Endothelial cell of umbilical vein (primary cell): ENCODE measurements around the gene NTNG1. TPM values are rescaled to one million over a fixed set of nuclear protein-coding genes. Genes with fewer than 3 reads are reported as not detected.

Experiments used
- BruUV-seq: library from RNA; stranded (reverse); fragments of 400-500 nt; replicated peaks from 2 replicates; lab custom pipeline; 2021; lab: Mats Ljungman, UMichigan
- CTCF ChIA-PET: fragments of 300-600, 350-600 bp; sonication (Branson Sonifier 250); formaldehyde crosslinking; loops from one replicate; lab custom pipeline; 2021; ENCODE audit warnings: antibody characterized with exemption, inconsistent platforms; lab: Charles Lee
- POLR2A ChIA-PET: fragments of 300-600, 350-600 bp; sonication (Branson Sonifier 250); formaldehyde crosslinking; loops from one replicate; lab custom pipeline; 2021; ENCODE audit warnings: antibody characterized with exemption, inconsistent platforms; lab: Charles Lee
- DNase-seq: peaks from one replicate; pipeline ENCODE4 v3.0.0-alpha.2; 2011; ENCODE audit warnings: low read depth, low spot score
- FAIRE-seq: peaks from 2 replicates; lab custom pipeline; 2011; peaks lifted over from hg19 to GRCh38; lab: Jason Lieb, UNC
- H2AFZ ChIP-seq: 2 replicates; pipeline ENCODE4 v1.6.0; 2012; ENCODE audit warnings: low read depth, low read length, control low read depth, inconsistent platforms
- H3K27ac ChIP-seq: 2 replicates; pipeline ENCODE4 v1.5.1; 2011; ENCODE audit warnings: low read depth, mild to moderate bottlenecking, control low read depth, low read length, moderate library complexity; ENCODE audit not compliant: insufficient read depth
- H3K27me3 ChIP-seq, 2 experiments: 2 replicates each; pipeline versions ENCODE4 v1.6.0 to v1.6.1; 2011; ENCODE audit warnings: low read length in 2 of 2, mixed read lengths in 1 of 2; ENCODE audit not compliant: control insufficient read depth in 2 of 2, insufficient read depth in 2 of 2
- H3K36me3 ChIP-seq, 2 experiments: 2 replicates in 1 of 2; 3 replicates in 1 of 2; pipeline ENCODE4 v1.5.1; 2011; ENCODE audit warnings: low read length in 2 of 2, mild to moderate bottlenecking in 1 of 2, moderate library complexity in 1 of 2; ENCODE audit not compliant: control insufficient read depth in 2 of 2, insufficient read depth in 2 of 2; ENCODE audit errors: extremely low read depth in 1 of 2
- H3K4me1 ChIP-seq: 3 replicates; pipeline ENCODE4 v1.5.1; 2011; ENCODE audit warnings: mild to moderate bottlenecking, low read length; ENCODE audit not compliant: control insufficient read depth, insufficient read depth; ENCODE audit errors: extremely low read depth
- H3K4me2 ChIP-seq: 2 replicates; pipeline ENCODE4 v1.6.1; 2011; ENCODE audit warnings: low read length, control low read depth, mixed read lengths; ENCODE audit not compliant: insufficient read depth
- H3K4me3 ChIP-seq, 3 experiments: fragments of 200-600 bp in 1 of 3; sonication (generic), shearing (Covaris generic) in 1 of 3; replicated peaks in 1 of 3; 2 replicates each; pipeline ENCODE4 v1.5.1; 2011 to 2016; ENCODE audit warnings: control low read depth in 3 of 3, low read length in 3 of 3, mild to moderate bottlenecking in 2 of 3, inconsistent platforms in 1 of 3, low read depth in 1 of 3, moderate library complexity in 1 of 3; ENCODE audit not compliant: insufficient read depth in 1 of 3
- H3K79me2 ChIP-seq: 2 replicates; pipeline ENCODE4 v1.6.0; 2012; ENCODE audit warnings: low read length, inconsistent platforms; ENCODE audit not compliant: control insufficient read depth, insufficient read depth
- H3K9ac ChIP-seq: replicated peaks from 2 replicates; pipeline ENCODE3; 2011; ENCODE audit warnings: low read length, control low read depth; ENCODE audit not compliant: insufficient read depth; ENCODE audit errors: extremely low read depth
- H3K9me1 ChIP-seq: replicated peaks from 3 replicates; pipeline ENCODE4 v1.6.0; 2011; ENCODE audit warnings: mild to moderate bottlenecking, low read length; ENCODE audit not compliant: control insufficient read depth, insufficient read depth; ENCODE audit errors: extremely low read depth
- H3K9me3 ChIP-seq: replicated peaks from 2 replicates; pipeline ENCODE4 v1.5.1; 2012; ENCODE audit warnings: low read length, inconsistent platforms; ENCODE audit not compliant: control insufficient read depth, insufficient read depth
- H4K20me1 ChIP-seq: replicated peaks from 2 replicates; pipeline ENCODE3; 2011; ENCODE audit warnings: mild to moderate bottlenecking, low read length; ENCODE audit not compliant: control insufficient read depth, insufficient read depth; ENCODE audit errors: extremely low read depth
- CTCF ChIP-seq, 2 donors: IDR thresholded peaks; 1 replicate in 1 of 2; 2 replicates in 1 of 2; pipeline ENCODE4 v1.5.1; 2011; ENCODE audit warnings: low read length in 2 of 2, mild to moderate bottlenecking in 2 of 2, moderate library complexity in 2 of 2, control low read depth in 1 of 2, inconsistent platforms in 1 of 2, low read depth in 1 of 2; ENCODE audit not compliant: insufficient read depth in 1 of 2; ENCODE audit errors: extremely low read depth in 1 of 2
- GATA2 ChIP-seq: IDR thresholded peaks from 2 replicates; pipeline ENCODE4 v1.7.0; 2011; ENCODE audit warnings: low read depth, mild to moderate bottlenecking, moderate library complexity, mixed read lengths, low read length; ENCODE audit not compliant: insufficient read length, insufficient read depth
- JUN ChIP-seq: IDR thresholded peaks from 2 replicates; pipeline ENCODE4 v1.6.1; 2011; ENCODE audit warnings: borderline replicate concordance, low read depth; ENCODE audit not compliant: insufficient read length, insufficient read depth
- MYC ChIP-seq: IDR thresholded peaks from one replicate; pipeline ENCODE4 v1.6.1; 2011; ENCODE audit warnings: mild to moderate bottlenecking, low read depth, low read length
- dilution Hi-C: fragments of 300-500 bp; cut with MboI; formaldehyde crosslinking; loops from one replicate; pipeline ENCODE4 v1.15.0; 2019; ENCODE audit warnings: low sequenced_read_pairs; ENCODE audit not compliant: extremely low pct_ligation_motif_present
- intact Hi-C: fragments of 100-400 bp; cut with micrococcal nuclease; formaldehyde crosslinking; loops from one replicate; pipeline ENCODE4 v1.10.0; 2022
- polyA plus RNA-seq, 4 experiments: library from polyadenylated mRNA; depleted of rRNA in 3 of 4; stranded (reverse) in 3 of 4; unstranded in 1 of 4; fragments of >200 nt; gene quantifications; 2 replicates each; pipeline versions ENCODE4 v1.2.1 to v1.2.3, GENCODE V29; 2011 to 2012; ENCODE audit warnings: missing spikeins in 1 of 4
- total RNA-seq: library from RNA; stranded (reverse); gene quantifications from 2 replicates; pipeline ENCODE4 v1.2.3, GENCODE V29; 2021

The NTNG1 gene
- total and polyA plus RNA-seq, 2 donors (not counting 3 experiments of a cell fraction or from before 2014, with no cell fraction given): not detected

GRCh38 chr1:107359472-107360241, 218.8 kb downstream of the NTNG1 start:
- no peaks in the 10 kb centered on the region for H3K9me1 ChIP-seq
- dilution Hi-C loops (no loop called here), intact Hi-C loops (no loop called here)
- no TSS peak for BruUV-seq
- no peak overlapping the region for H3K4me2 ChIP-seq
- H3K4me1 ChIP-seq: no peaks in the 10 kb centered on the region
- no peaks in the 10 kb centered on the region for H3K9me3 ChIP-seq
- FAIRE-seq: no peak
- H3K4me3 ChIP-seq: no peak overlapping the region
- POLR2A ChIA-PET: no interaction called here
- no peaks in the 10 kb centered on the region for H3K36me3 ChIP-seq
- CTCF ChIA-PET: no interaction called here
- DNase-seq: no peak
- H3K27me3 ChIP-seq: no peaks in the 10 kb centered on the region
- H3K27ac ChIP-seq: no peak overlapping the region
- no peaks in the 10 kb centered on the region for H3K79me2 ChIP-seq
- H3K9ac ChIP-seq: no peak overlapping the region
- H4K20me1 ChIP-seq: no peaks in the 10 kb centered on the region
- no peak overlapping the region for H2AFZ ChIP-seq
- TF ChIP-seq CTCF (IDR thresholded peaks at IDR 0.05; ENCODE audit: extremely low read depth in 1 of 2, insufficient read depth in 1 of 2, low read depth in 1 of 2, low read length in 2 of 2) (no peak), MYC (no peak), GATA2 (no peak)

- intact Hi-C loops (no loop called here), dilution Hi-C loops (no loop called here)
- Histone ChIP-seq H3K4me3 (no peak overlapping the region), H3K9ac (no peak overlapping the region), H4K20me1 (no peaks in the 10 kb centered on the region), H3K27ac (no peak overlapping the region), H3K4me1 (no peaks in the 10 kb centered on the region), H3K9me1 (no peaks in the 10 kb centered on the region), H3K4me2 (no peak overlapping the region), H2AFZ (no peak overlapping the region), H3K36me3 (no peaks in the 10 kb centered on the region), H3K9me3 (no peaks in the 10 kb centered on the region), H3K79me2 (no peaks in the 10 kb centered on the region), H3K27me3 (no peaks in the 10 kb centered on the region)
- ChIA-PET POLR2A (no interaction called here), CTCF (no interaction called here)
- FAIRE-seq: no peak
- DNase-seq: no peak
- no TSS peak for BruUV-seq
- no peak for TF ChIP-seq JUN
These were observed 221.8 kb downstream of the NTNG1 start for GRCh38 chr1:107362468-107363140.
